Neural progenitor cell (in vitro differentiated cells): Measurements from ENCODE around the gene POMT2. TPM values are rescaled to one million over a fixed set of nuclear protein-coding genes. Genes with fewer than 3 reads are reported as not detected.

Source experiments
- DNase-seq: peaks from one replicate; pipeline ENCODE4 v3.0.0-alpha.2; 2016; ENCODE audit warnings: low spot score
- H2AFZ ChIP-seq: fragments of 200-600 bp; sonication (generic); replicated peaks from 2 replicates; pipeline ENCODE4 v1.6.1; 2016; ENCODE audit warnings: antibody characterized with exemption
- H3F3A ChIP-seq: fragments of 200-600 bp; sonication (generic); 2 replicates; pipeline ENCODE4 v1.6.1; 2016; ENCODE audit warnings: antibody characterized with exemption, low read depth
- H3K27ac ChIP-seq: fragments of 200-600 bp; sonication (generic); 2 replicates; pipeline ENCODE4 v1.5.1; 2016; ENCODE audit warnings: mild to moderate bottlenecking
- H3K27me3 ChIP-seq: fragments of 200-600 bp; sonication (generic); 2 replicates; pipeline ENCODE4 v1.6.1; 2016; ENCODE audit warnings: mild to moderate bottlenecking, moderate library complexity
- H3K36me3 ChIP-seq: fragments of 200-600 bp; sonication (generic); 2 replicates; pipeline ENCODE4 v1.5.1; 2016
- H3K4me1 ChIP-seq: fragments of 200-600 bp; sonication (generic); 2 replicates; pipeline ENCODE4 v1.6.1; 2016; ENCODE audit warnings: mixed run types
- H3K4me2 ChIP-seq: fragments of 200-600 bp; sonication (generic); 2 replicates; pipeline ENCODE4 v1.6.1; 2016
- H3K4me3 ChIP-seq: fragments of 200-600 bp; sonication (generic); 2 replicates; pipeline ENCODE4 v1.5.1; 2016
- H3K79me2 ChIP-seq: fragments of 200-600 bp; sonication (generic); 2 replicates; pipeline ENCODE4 v1.6.1; 2016; ENCODE audit warnings: low read depth
- H3K9ac ChIP-seq: fragments of 200-600 bp; sonication (generic); 2 replicates; pipeline ENCODE4 v1.6.1; 2016
- H3K9me3 ChIP-seq: fragments of 200-600 bp; sonication (generic); 2 replicates; pipeline ENCODE4 v1.5.1; 2016; ENCODE audit warnings: low read depth
- H4K20me1 ChIP-seq: fragments of 200-600 bp; sonication (generic); 2 replicates; pipeline ENCODE4 v1.6.1; 2016; ENCODE audit warnings: low read depth
- H3K27ac Mint-ChIP-seq: 3 replicates; pipeline ENCODE4 v1.8.0; 2021; ENCODE audit warnings: mixed read lengths
- H3K27me3 Mint-ChIP-seq: 2 replicates; pipeline ENCODE4 v1.8.0; 2022; ENCODE audit warnings: low read depth, mild to moderate bottlenecking, inconsistent platforms, moderate library complexity, mixed read lengths; ENCODE audit not compliant: insufficient read depth
- H3K36me3 Mint-ChIP-seq: 3 replicates; pipeline ENCODE4 v1.8.0; 2021; ENCODE audit warnings: mixed read lengths
- H3K4me1 Mint-ChIP-seq: 3 replicates; pipeline ENCODE4 v1.8.0; 2021; ENCODE audit warnings: mixed read lengths
- H3K4me3 Mint-ChIP-seq: 3 replicates; pipeline ENCODE4 v1.8.0; 2021; ENCODE audit warnings: mild to moderate bottlenecking, moderate library complexity, mixed read lengths
- H3K9me3 Mint-ChIP-seq: 3 replicates; pipeline ENCODE4 v1.8.0; 2020; ENCODE audit warnings: mixed read lengths
- CTCF ChIP-seq: fragments of 200-600 bp; sonication (generic); IDR thresholded peaks from 2 replicates; pipeline ENCODE4 v1.5.1; 2017; ENCODE audit warnings: antibody characterized with exemption, mild to moderate bottlenecking
- EZH2 ChIP-seq: fragments of 200-600 bp; sonication (generic); IDR thresholded peaks from 2 replicates; pipeline ENCODE4 v1.6.1; 2017; ENCODE audit warnings: antibody characterized with exemption, mild to moderate bottlenecking, moderate library complexity
- EZH2phosphoT487 ChIP-seq: fragments of 200-600 bp; sonication (generic); IDR thresholded peaks from 2 replicates; pipeline ENCODE4 v1.6.1; 2017; ENCODE audit warnings: antibody characterized with exemption
- total RNA-seq: library from RNA; depleted of rRNA; stranded (reverse); fragments of >200 nt; gene quantifications from 2 replicates; pipeline ENCODE4 v1.2.3, GENCODE V29; 2015; ENCODE audit warnings: low replicate concordance

POMT2 gene
- total RNA-seq, 1 donor from 2014 or later, result 6.2 TPM

GRCh38 chr14:77359626-77360025 lies 38.9 kb upstream of the POMT2 start:
- Mint-ChIP-seq H3K4me3 (no peak overlapping the region), H3K4me1 (peaks cover 3% of the 10 kb centered on the region), H3K27me3 (no peaks in the 10 kb centered on the region), H3K9me3 (peaks cover 2% of the 10 kb centered on the region), H3K36me3 (peaks cover 7% of the 10 kb centered on the region), H3K27ac (no peak overlapping the region)
- Histone ChIP-seq H2AFZ (no peak overlapping the region), H3K27me3 (no peaks in the 10 kb centered on the region), H3K4me1 (no peaks in the 10 kb centered on the region), H4K20me1 (peaks cover 10% of the 10 kb centered on the region), H3F3A (no peaks in the 10 kb centered on the region), H3K79me2 (no peaks in the 10 kb centered on the region), H3K36me3 (no peaks in the 10 kb centered on the region), H3K9ac (no peak overlapping the region), H3K4me3 (no peak overlapping the region), H3K4me2 (no peak overlapping the region), H3K27ac (no peak overlapping the region), H3K9me3 (no peaks in the 10 kb centered on the region)
- DNase-seq, result no peak
- TF ChIP-seq EZH2phosphoT487, result no peak
- no peak for TF ChIP-seq EZH2
- TF ChIP-seq CTCF, result no peak

GRCh38 chr14:77356899-77357298 lies 36.2 kb upstream of the POMT2 start:
- peaks cover 7% of the 10 kb centered on the region for H3K36me3 Mint-ChIP-seq
- no peak overlapping the region for H2AFZ ChIP-seq
- H3K9me3 ChIP-seq, result no peaks in the 10 kb centered on the region
- TF ChIP-seq EZH2phosphoT487 (no peak), EZH2 (no peak), CTCF (no peak)
- H4K20me1 ChIP-seq, result no peaks in the 10 kb centered on the region
- no peaks in the 10 kb centered on the region for H3F3A ChIP-seq
- H3K4me1 Mint-ChIP-seq, result peaks cover 3% of the 10 kb centered on the region
- H3K27me3 Mint-ChIP-seq, result no peaks in the 10 kb centered on the region
- H3K27ac ChIP-seq, result no peak overlapping the region
- H3K9me3 Mint-ChIP-seq, result peaks cover 2% of the 10 kb centered on the region
- H3K79me2 ChIP-seq, result no peaks in the 10 kb centered on the region
- H3K27me3 ChIP-seq, result no peaks in the 10 kb centered on the region
- DNase-seq, result no peak
- no peak overlapping the region for H3K4me3 ChIP-seq
- H3K9ac ChIP-seq, result no peak overlapping the region
- H3K4me1 ChIP-seq, result no peaks in the 10 kb centered on the region
- no peak overlapping the region for H3K4me2 ChIP-seq
- no peak overlapping the region for H3K27ac Mint-ChIP-seq
- H3K36me3 ChIP-seq, result no peaks in the 10 kb centered on the region
- no peak overlapping the region for H3K4me3 Mint-ChIP-seq

- H3K27me3 ChIP-seq, result no peaks in the 10 kb centered on the region
- Mint-ChIP-seq H3K4me3 (no peak overlapping the region), H3K27ac (no peak overlapping the region), H3K9me3 (no peaks in the 10 kb centered on the region), H3K36me3 (peaks cover 9% of the 10 kb centered on the region), H3K27me3 (no peaks in the 10 kb centered on the region), H3K4me1 (peaks cover 3% of the 10 kb centered on the region)
- DNase-seq, result no peak
- no peak overlapping the region for H3K4me2 ChIP-seq
- H2AFZ ChIP-seq, result no peak overlapping the region
- no peak for TF ChIP-seq EZH2phosphoT487
- H3F3A ChIP-seq, result no peaks in the 10 kb centered on the region
- H3K9me3 ChIP-seq, result no peaks in the 10 kb centered on the region
- H4K20me1 ChIP-seq, result no peaks in the 10 kb centered on the region
- H3K4me3 ChIP-seq, result no peak overlapping the region
- no peak overlapping the region for H3K27ac ChIP-seq
- H3K4me1 ChIP-seq, result no peaks in the 10 kb centered on the region
- H3K79me2 ChIP-seq, result no peaks in the 10 kb centered on the region
- H3K36me3 ChIP-seq, result no peaks in the 10 kb centered on the region
- H3K9ac ChIP-seq, result no peak overlapping the region
Measured at GRCh38 chr14:77355811-77356210, 35.1 kb upstream of the POMT2 start.

- no peak overlapping the region for H3K9ac ChIP-seq
- H3K27ac Mint-ChIP-seq, result no peak overlapping the region
- no peak for TF ChIP-seq CTCF
- TF ChIP-seq EZH2phosphoT487, result no peak
- no peak for TF ChIP-seq EZH2
- H3K27ac ChIP-seq, result no peak overlapping the region
- H3K4me3 Mint-ChIP-seq, result no peak overlapping the region
- no peaks in the 10 kb centered on the region for H3K4me1 ChIP-seq
- H3K9me3 ChIP-seq, result no peaks in the 10 kb centered on the region
- H3K4me1 Mint-ChIP-seq, result peaks cover 3% of the 10 kb centered on the region
- no peak overlapping the region for H3K4me3 ChIP-seq
- H3K27me3 Mint-ChIP-seq, result no peaks in the 10 kb centered on the region
- DNase-seq, result no peak
- no peak overlapping the region for H3K4me2 ChIP-seq
- H4K20me1 ChIP-seq, result no peaks in the 10 kb centered on the region
- no peaks in the 10 kb centered on the region for H3K27me3 ChIP-seq
- H3K9me3 Mint-ChIP-seq, result no peaks in the 10 kb centered on the region
- H3F3A ChIP-seq, result no peaks in the 10 kb centered on the region
- H2AFZ ChIP-seq, result no peak overlapping the region
- H3K36me3 ChIP-seq, result no peaks in the 10 kb centered on the region
- H3K79me2 ChIP-seq, result no peaks in the 10 kb centered on the region
- peaks cover 13% of the 10 kb centered on the region for H3K36me3 Mint-ChIP-seq
Measured at GRCh38 chr14:77353469-77354141, 32.9 kb upstream of the POMT2 start.
